Measurements from ENCODE around the gene RMI2. TPM values are rescaled to one million over a fixed set of nuclear protein-coding genes. Genes with fewer than 3 reads are reported as not detected.

Gene RMI2
- polyA plus RNA-seq, 2 of the 4 experiments (the other 2 are of a cell fraction): 24.2 to 26.9 TPM

DNA sequence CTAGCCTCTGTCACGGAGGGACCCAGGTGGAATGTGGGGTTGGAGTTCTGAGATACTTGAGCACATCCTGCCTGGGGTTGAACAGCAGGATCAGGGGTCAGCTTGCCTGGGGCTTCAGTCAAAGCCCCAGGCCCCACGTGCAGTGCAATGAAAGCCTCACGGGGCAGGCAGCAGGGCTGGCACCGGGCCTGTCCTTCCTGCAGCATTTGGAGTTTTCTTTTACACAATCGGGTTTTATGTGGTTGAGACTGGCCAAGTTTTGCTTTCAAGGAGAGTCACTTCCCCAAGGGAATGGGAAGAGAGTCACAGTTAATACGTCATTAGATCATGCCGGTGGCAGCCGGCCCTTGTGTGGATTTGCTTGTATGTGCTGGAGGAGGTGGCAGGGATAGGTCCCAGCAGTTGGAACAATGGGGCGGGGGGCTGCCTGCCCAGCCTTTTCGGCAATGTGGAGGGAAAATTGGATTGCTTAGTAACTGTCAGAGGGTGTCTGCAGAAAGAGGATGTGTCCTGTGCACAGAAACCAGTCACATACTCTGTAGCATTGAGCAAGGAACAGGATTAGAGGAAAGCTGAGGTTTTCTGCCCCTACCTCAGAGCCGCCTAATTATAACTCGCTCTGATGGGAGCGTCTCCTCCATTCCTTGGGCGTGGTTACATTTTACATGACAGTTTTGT lies 4.5 kb downstream of the RMI2 start:
- WGBS (ENCODE audit: missing lambda C conversion rate): 84% methylated on average over 13 of the region's 14 CpGs
- FAIRE-seq: no peak
- DNase-seq (ENCODE audit: low read depth in 1 of 2, low spot score in 1 of 2): no peak
- no peak overlapping the region for H3K4me2 ChIP-seq
- H3K9me3 ChIP-seq: no peaks in the 10 kb centered on the region
- TF ChIP-seq FOSL2 (IDR thresholded peaks at IDR 0.05) (no peak), FOSL2 (CRISPR knock-in tag; IDR thresholded peaks at IDR 0.05) (no peak), HOXB13 (CRISPR knock-in tag; IDR thresholded peaks at IDR 0.05; ENCODE audit: low read depth) (no peak), GATA3 (IDR thresholded peaks at IDR 0.05; ENCODE audit: borderline replicate concordance) (no peak), BCL3 (IDR thresholded peaks at IDR 0.05) (no peak), SMC3 (IDR thresholded peaks at IDR 0.05) (no peak), NFE2L2 (conservative IDR thresholded peaks at IDR 0.05; ENCODE audit: low read length) (no peak), PHF8 (IDR thresholded peaks at IDR 0.05; ENCODE audit: borderline replicate concordance, low read depth) (no peak), EP300 (IDR thresholded peaks at IDR 0.05) (no peak), FOSB (CRISPR knock-in tag; IDR thresholded peaks at IDR 0.05) (no peak), HOXA7 (CRISPR knock-in tag; IDR thresholded peaks at IDR 0.05) (no peak), MYC (IDR thresholded peaks at IDR 0.05; ENCODE audit: borderline replicate concordance, low read length) (no peak), SREBF2 (IDR thresholded peaks at IDR 0.05) (no peak), POLR2AphosphoS2 (conservative IDR thresholded peaks at IDR 0.05; ENCODE audit: low read length) (no peak), CEBPB (IDR thresholded peaks at IDR 0.05) (no peak), ZFP36 (IDR thresholded peaks at IDR 0.05; ENCODE audit: borderline replicate concordance, partially characterized antibody) (no peak), TP53 (CRISPR knock-in tag; IDR thresholded peaks at IDR 0.05) (no peak), CHD2 (IDR thresholded peaks at IDR 0.05; ENCODE audit: low read length, partially characterized antibody) (no peak)
- no peak overlapping the region for H3K4me3 ChIP-seq
- POLR2A ChIA-PET: no interaction called here
- no peak overlapping the region for H3K27ac ChIP-seq
- CTCF ChIA-PET: interaction anchor here (0.7 to 1.6 kb wide), 4 partner anchors 9 to 386 kb away, joined by 3 to 6 read pairs (median 4); no protein-coding TSS in a partner anchor
- H3K4me1 ChIP-seq: peaks cover 5% of the 10 kb centered on the region; the same call in 2 of the 3 replicates
- ATAC-seq: no peak

DNA sequence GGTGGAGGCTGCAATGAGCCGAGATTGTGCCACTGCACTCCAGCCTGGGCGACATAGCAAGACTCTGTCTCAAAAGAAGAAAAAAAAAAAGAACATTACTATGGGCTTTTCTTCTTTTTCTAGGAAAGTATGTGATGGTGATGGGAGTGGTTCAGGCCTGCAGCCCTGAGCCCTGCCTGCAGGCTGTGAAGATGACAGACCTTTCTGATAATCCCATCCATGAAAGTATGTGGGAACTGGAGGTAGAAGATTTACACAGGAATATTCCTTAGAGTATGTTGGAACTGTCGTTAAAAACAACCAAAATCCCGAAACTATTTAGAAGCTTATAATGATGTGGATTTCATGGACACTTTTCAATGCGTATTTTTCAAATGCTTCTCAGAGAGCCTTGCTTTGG lies 5.3 kb downstream of the RMI2 start:
- TF ChIP-seq CBX8 (IDR thresholded peaks at IDR 0.05) (no peak), SREBF2 (IDR thresholded peaks at IDR 0.05) (no peak), CHD4 (IDR thresholded peaks at IDR 0.05; ENCODE audit: borderline replicate concordance) (no peak), HEYL (CRISPR knock-in tag; IDR thresholded peaks at IDR 0.05) (no peak), FOSB (CRISPR knock-in tag; IDR thresholded peaks at IDR 0.05) (no peak), ESRRA (IDR thresholded peaks at IDR 0.05; ENCODE audit: borderline replicate concordance, low read length) (no peak), RNF2 (IDR thresholded peaks at IDR 0.05; ENCODE audit: borderline replicate concordance, low read depth) (no peak), ZFP36 (IDR thresholded peaks at IDR 0.05; ENCODE audit: borderline replicate concordance, partially characterized antibody) (no peak), NPAS2 (CRISPR knock-in tag; IDR thresholded peaks at IDR 0.05; ENCODE audit: borderline replicate concordance) (no peak), FOXS1 (CRISPR knock-in tag; IDR thresholded peaks at IDR 0.05) (no peak)
- TF ChIP-seq, protein P1, sequence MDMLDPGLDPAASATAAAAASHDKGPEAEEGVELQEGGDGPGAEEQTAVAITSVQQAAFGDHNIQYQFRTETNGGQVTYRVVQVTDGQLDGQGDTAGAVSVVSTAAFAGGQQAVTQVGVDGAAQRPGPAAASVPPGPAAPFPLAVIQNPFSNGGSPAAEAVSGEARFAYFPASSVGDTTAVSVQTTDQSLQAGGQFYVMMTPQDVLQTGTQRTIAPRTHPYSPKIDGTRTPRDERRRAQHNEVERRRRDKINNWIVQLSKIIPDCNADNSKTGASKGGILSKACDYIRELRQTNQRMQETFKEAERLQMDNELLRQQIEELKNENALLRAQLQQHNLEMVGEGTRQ (IDR thresholded peaks at IDR 0.05): no peak
- TF ChIP-seq, protein P2, sequence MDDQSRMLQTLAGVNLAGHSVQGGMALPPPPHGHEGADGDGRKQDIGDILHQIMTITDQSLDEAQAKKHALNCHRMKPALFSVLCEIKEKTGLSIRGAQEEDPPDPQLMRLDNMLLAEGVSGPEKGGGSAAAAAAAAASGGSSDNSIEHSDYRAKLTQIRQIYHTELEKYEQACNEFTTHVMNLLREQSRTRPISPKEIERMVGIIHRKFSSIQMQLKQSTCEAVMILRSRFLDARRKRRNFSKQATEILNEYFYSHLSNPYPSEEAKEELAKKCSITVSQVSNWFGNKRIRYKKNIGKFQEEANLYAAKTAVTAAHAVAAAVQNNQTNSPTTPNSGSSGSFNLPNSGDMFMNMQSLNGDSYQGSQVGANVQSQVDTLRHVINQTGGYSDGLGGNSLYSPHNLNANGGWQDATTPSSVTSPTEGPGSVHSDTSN (IDR thresholded peaks at IDR 0.05): no peak
- no peak for FAIRE-seq
- ChIA-PET CTCF (interaction anchor here (0.7 to 1.9 kb wide), 4 partner anchors 46 to 379 kb away, joined by 3 to 12 read pairs (median 6); partner anchors contain the start of gene SOCS1), POLR2A (interaction anchor here (0.6 kb wide), 1 partner anchor 94 kb away, joined by 3 read pairs; the partner anchor contains the start of gene SOCS1)
- no peak overlapping the region for H3K4me2 ChIP-seq
- peaks cover 5% of the 10 kb centered on the region; the same call in 2 of the 3 replicates for H3K4me1 ChIP-seq
- DNase-seq (ENCODE audit: low read depth in 1 of 2, low spot score in 1 of 2): no peak
- no peak overlapping the region for H3K27ac ChIP-seq
- no peak for ATAC-seq
- no peak overlapping the region for H3K4me3 ChIP-seq
- 87% methylated on average over 5 of the region's 5 CpGs for WGBS (ENCODE audit: missing lambda C conversion rate)
- no peaks in the 10 kb centered on the region for H3K9me3 ChIP-seq
